B cell (primary cell): Measurements from ENCODE around the gene PPP2R2C. TPM values are rescaled to one million over a fixed set of nuclear protein-coding genes. Genes with fewer than 3 reads are reported as not detected.

ENCODE experiments used
- ATAC-seq: fragments of 200-7000 bp; cut with Tn5 transposase; one replicate; pipeline ENCODE4 v1.10.0; 2021; ENCODE audit warnings: low read depth, mild to moderate bottlenecking, moderate number of reproducible peaks, moderate library complexity
- CTCF ChIA-PET: fragments of 350-600 bp; sonication (Branson Sonifier 250); formaldehyde crosslinking; loops from one replicate; lab custom pipeline; 2021; ENCODE audit warnings: antibody characterized with exemption, inconsistent platforms; lab: Charles Lee
- POLR2A ChIA-PET: fragments of 350-600 bp; sonication (Branson Sonifier 250); formaldehyde crosslinking; loops from one replicate; lab custom pipeline; 2021; ENCODE audit warnings: antibody characterized with exemption; lab: Charles Lee
- DNase-seq: peaks from one replicate; pipeline ENCODE4 v3.0.0; 2013
- H2AFZ ChIP-seq: 2 replicates; pipeline ENCODE4 v1.6.1; 2012; ENCODE audit warnings: mild to moderate bottlenecking, low read depth, low read length; ENCODE audit not compliant: insufficient read depth, poor library complexity, severe bottlenecking
- H3K27ac ChIP-seq, 2 donors: 1 replicate in 1 of 2; 2 replicates in 1 of 2; pipeline ENCODE4 v1.5.1; 2012 to 2013; ENCODE audit warnings: low read length in 2 of 2, mild to moderate bottlenecking in 2 of 2, moderate library complexity in 1 of 2
- H3K27me3 ChIP-seq, 4 experiments: fragments of 200-600 bp in 1 of 4; sonication (generic) in 1 of 4; replicated peaks in 1 of 4; 1 replicate in 2 of 4; 2 replicates in 2 of 4; pipeline versions ENCODE4 v1.6.1 to v1.7.0; 2013 to 2016; ENCODE audit warnings: low read length in 3 of 4, mild to moderate bottlenecking in 2 of 4, mixed read lengths in 1 of 4, moderate library complexity in 1 of 4; ENCODE audit not compliant: insufficient read depth in 4 of 4, control insufficient read depth in 3 of 4; ENCODE audit errors: control extremely low read depth in 1 of 4
- H3K36me3 ChIP-seq, 2 experiments: replicated peaks in 1 of 2; 1 replicate in 1 of 2; 2 replicates in 1 of 2; pipeline versions ENCODE4 v1.6.1 to v1.7.1; 2013; ENCODE audit warnings: low read length in 1 of 2; ENCODE audit not compliant: insufficient read depth in 2 of 2, control insufficient read depth in 1 of 2; ENCODE audit errors: control extremely low read depth in 1 of 2, extremely low read depth in 1 of 2
- H3K4me1 ChIP-seq, 2 donors: fragments of 200-600 bp in 1 of 2; sonication (generic) in 1 of 2; 1 replicate in 1 of 2; 2 replicates in 1 of 2; pipeline versions ENCODE4 v1.5.1 to v1.6.1; 2013 to 2017; ENCODE audit warnings: low read length in 2 of 2; ENCODE audit not compliant: control insufficient read depth in 2 of 2, insufficient read depth in 2 of 2
- H3K4me2 ChIP-seq: replicated peaks from 2 replicates; pipeline ENCODE3; 2012; ENCODE audit warnings: mild to moderate bottlenecking, low read depth, low read length; ENCODE audit not compliant: poor library complexity, severe bottlenecking
- H3K4me3 ChIP-seq, 5 experiments: fragments of 200-600 bp in 1 of 5; sonication (generic) in 1 of 5; 1 replicate in 3 of 5; 2 replicates in 2 of 5; pipeline versions ENCODE4 v1.5.1 to v1.7.0; 2011 to 2016; ENCODE audit warnings: low read length in 4 of 5, mild to moderate bottlenecking in 4 of 5, low read depth in 2 of 5, control low read depth in 1 of 5, moderate library complexity in 1 of 5; ENCODE audit not compliant: insufficient read depth in 1 of 5; ENCODE audit errors: control extremely low read depth in 1 of 5, extremely low read depth in 1 of 5
- H3K79me2 ChIP-seq: fragments of 200-600 bp; sonication (generic); one replicate; pipeline ENCODE4 v1.6.0; 2016; ENCODE audit warnings: low read length; ENCODE audit not compliant: control insufficient read depth, insufficient read depth
- H3K9ac ChIP-seq: fragments of 200-600 bp; sonication (generic); 2 replicates; pipeline ENCODE4 v1.6.1; 2017; ENCODE audit warnings: mild to moderate bottlenecking, low read length, moderate library complexity
- H3K9me3 ChIP-seq, 3 donors: one replicate each; pipeline versions ENCODE4 v1.6.1 to v1.7.1; 2013; ENCODE audit warnings: low read length in 2 of 3; ENCODE audit not compliant: control insufficient read depth in 2 of 3, insufficient read depth in 1 of 3; ENCODE audit errors: control extremely low read depth in 1 of 3
- H4K20me1 ChIP-seq: 2 replicates; pipeline ENCODE4 v1.6.0; 2012; ENCODE audit warnings: mild to moderate bottlenecking, low read length; ENCODE audit not compliant: insufficient read depth, control insufficient read depth, poor library complexity, severe bottlenecking
- H3K27ac Mint-ChIP-seq: one replicate; pipeline ENCODE4 v1.8.0; 2021; ENCODE audit warnings: mixed read lengths
- H3K27me3 Mint-ChIP-seq: one replicate; pipeline ENCODE4 v1.8.0; 2021; ENCODE audit warnings: mixed read lengths
- H3K4me1 Mint-ChIP-seq: one replicate; pipeline ENCODE4 v1.8.0; 2021; ENCODE audit warnings: mixed read lengths
- H3K4me3 Mint-ChIP-seq: one replicate; pipeline ENCODE4 v1.8.0; 2021; ENCODE audit warnings: mixed read lengths
- H3K9me3 Mint-ChIP-seq: one replicate; pipeline ENCODE4 v1.8.0; 2022; ENCODE audit warnings: mixed read lengths; ENCODE audit not compliant: insufficient read depth
- CTCF ChIP-seq: fragments of 200-600 bp; IDR thresholded peaks from one replicate; pipeline ENCODE4 v1.8.0; 2022; ENCODE audit warnings: antibody characterized with exemption, mild to moderate bottlenecking
- EZH2 ChIP-seq: IDR thresholded peaks from 2 replicates; pipeline ENCODE4 v1.6.1; 2012; ENCODE audit warnings: borderline replicate concordance, low read depth, mild to moderate bottlenecking, moderate library complexity, low read length; ENCODE audit not compliant: insufficient read depth, poor library complexity, severe bottlenecking
- WGBS: methylation state at CpG from one replicate; pipeline ENCODE4 v1.1.5; 2013; ENCODE audit warnings: missing lambda C conversion rate; ENCODE audit not compliant: insufficient coverage; 5-methylcytosine and 5-hydroxymethylcytosine counted together
- intact Hi-C: fragments of 100-400 bp; cut with micrococcal nuclease; formaldehyde crosslinking; loops from one replicate; pipeline ENCODE4 v1.10.0; 2022
- polyA plus RNA-seq: library from polyadenylated mRNA; depleted of rRNA; stranded (reverse); fragments of >200 nt; gene quantifications from 2 replicates; pipeline ENCODE4 v1.2.3, GENCODE V29; 2012
- total RNA-seq, 2 donors: library from RNA; stranded (reverse); fragments of 120-200 nt in 1 of 2; gene quantifications; 1 replicate in 1 of 2; 2 replicates in 1 of 2; pipeline versions ENCODE4 v1.2.3 to v1.2.4, GENCODE V29; 2013 to 2022

The PPP2R2C gene
- total and polyA plus RNA-seq, 2 donors (not counting 1 experiment from before 2014, with no cell fraction given): not detected

GRCh38 chr4:6290769-6291547 is 181.5 kb downstream of the PPP2R2C start:
- Mint-ChIP-seq H3K27ac (no peak overlapping the region), H3K4me1 (no peaks in the 10 kb centered on the region), H3K27me3 (no peaks in the 10 kb centered on the region), H3K9me3 (no peaks in the 10 kb centered on the region), H3K4me3 (no peak overlapping the region)
- no peak for DNase-seq
- no peaks in the 10 kb centered on the region for H3K9me3 ChIP-seq
- H3K27ac ChIP-seq: no peak overlapping the region
- H3K4me3 ChIP-seq: no peak overlapping the region
- TF ChIP-seq CTCF (no peak), EZH2 (no peak)
- H3K4me2 ChIP-seq: no peak overlapping the region
- H3K9ac ChIP-seq: no peak overlapping the region
- WGBS: 88% methylated on average over 25 of the region's 25 CpGs
- no peaks in the 10 kb centered on the region for H4K20me1 ChIP-seq
- H3K36me3 ChIP-seq: no peaks in the 10 kb centered on the region
- no peaks in the 10 kb centered on the region for H3K79me2 ChIP-seq
- no peak overlapping the region for H2AFZ ChIP-seq
- ChIA-PET POLR2A (no interaction called here), CTCF (no interaction called here)
- no peaks in the 10 kb centered on the region for H3K27me3 ChIP-seq
- no peaks in the 10 kb centered on the region for H3K4me1 ChIP-seq
- intact Hi-C loops: no loop called here
- ATAC-seq: no peak

- Histone ChIP-seq H2AFZ (no peak overlapping the region), H3K27me3 (no peaks in the 10 kb centered on the region), H4K20me1 (no peaks in the 10 kb centered on the region), H3K27ac (no peak overlapping the region), H3K4me1 (no peaks in the 10 kb centered on the region), H3K9ac (no peak overlapping the region), H3K4me2 (no peak overlapping the region), H3K79me2 (no peaks in the 10 kb centered on the region), H3K4me3 (no peak overlapping the region), H3K9me3 (no peaks in the 10 kb centered on the region), H3K36me3 (no peaks in the 10 kb centered on the region)
- ChIA-PET POLR2A (no interaction called here), CTCF (no interaction called here)
- Mint-ChIP-seq H3K9me3 (no peaks in the 10 kb centered on the region), H3K27ac (no peak overlapping the region), H3K4me3 (no peak overlapping the region), H3K27me3 (no peaks in the 10 kb centered on the region), H3K4me1 (no peaks in the 10 kb centered on the region)
- DNase-seq (no peak), ATAC-seq (no peak)
- intact Hi-C loops: no loop called here
- TF ChIP-seq EZH2: no peak
- no peak for TF ChIP-seq CTCF
- 93% methylated on average over 5 of the region's 7 CpGs for WGBS
Observed at GRCh38 chr4:6290256-6290655, 182.2 kb downstream of the PPP2R2C start.
